ENCODE results near the gene CTR9. TPM values are rescaled to one million over a fixed set of nuclear protein-coding genes. Genes with fewer than 3 reads are reported as not detected.

The CTR9 gene
- total and polyA plus RNA-seq, 2 of the 8 experiments (the other 6 are each of a cell fraction or from before 2014, with no cell fraction given): 6.1 to 37.7 TPM

- TF ChIP-seq JUND (IDR thresholded peaks at IDR 0.05; ENCODE audit: low read length) (no peak), CHD1 (IDR thresholded peaks at IDR 0.05; ENCODE audit: low read depth, low read length) (no peak), CTBP2 (IDR thresholded peaks at IDR 0.05; ENCODE audit: borderline replicate concordance, insufficient read depth, insufficient read length, low read length) (no peak), EZH2 (IDR thresholded peaks at IDR 0.05; ENCODE audit: low read depth, low read length, severe bottlenecking) (no peak), EP300 (IDR thresholded peaks at IDR 0.05; ENCODE audit: borderline replicate concordance in 1 of 2, low read depth in 2 of 2, low read length in 2 of 2) (no peak), SIX5 (IDR thresholded peaks at IDR 0.05; ENCODE audit: low read depth, low read length) (no peak), HDAC2 (IDR thresholded peaks at IDR 0.05; ENCODE audit: borderline replicate concordance in 1 of 2, low read depth in 2 of 2, low read length in 2 of 2) (no peak)
These were observed 41.6 kb upstream of the CTR9 start (continued) for GRCh38 chr11:10709299-10710086.

All from H1 (cell line).